HS-27A (cell line): ENCODE measurements around the gene DNAH3.

Experiments used
- DNase-seq: peaks from one replicate; pipeline ENCODE4 v3.0.0-alpha.2; 2012; ENCODE audit warnings: low read depth, missing footprints

The DNAH3 gene

DNA sequence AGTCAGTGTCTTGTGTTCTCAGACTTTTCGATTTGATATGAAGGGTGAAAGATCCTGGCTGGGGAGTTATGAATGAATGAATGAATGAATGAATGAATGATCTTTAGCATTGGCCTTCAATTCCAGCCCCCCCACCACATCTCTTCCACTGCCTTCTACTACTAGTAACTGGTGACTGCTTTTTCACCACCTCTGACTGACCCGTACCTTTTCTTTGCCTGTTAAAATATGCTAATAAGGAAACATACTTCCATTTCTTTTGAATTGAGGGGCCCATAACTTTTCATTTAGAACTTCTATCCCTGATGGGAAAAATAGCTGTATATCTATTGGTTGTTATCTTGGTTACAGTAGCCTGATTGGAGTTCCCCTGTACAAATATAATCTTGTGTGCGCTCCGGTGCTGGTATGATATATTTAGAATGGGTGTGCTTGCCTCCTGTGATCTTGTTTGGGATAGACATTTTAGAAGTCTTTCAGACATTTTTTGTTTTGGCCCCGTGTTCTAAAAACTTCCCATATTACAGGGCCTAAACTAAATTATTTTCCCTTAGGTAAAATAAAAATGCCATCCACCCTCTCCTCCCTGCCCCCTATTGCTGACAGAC lies 246.6 kb downstream of the DNAH3 start:
- DNase-seq = no peak

DNA sequence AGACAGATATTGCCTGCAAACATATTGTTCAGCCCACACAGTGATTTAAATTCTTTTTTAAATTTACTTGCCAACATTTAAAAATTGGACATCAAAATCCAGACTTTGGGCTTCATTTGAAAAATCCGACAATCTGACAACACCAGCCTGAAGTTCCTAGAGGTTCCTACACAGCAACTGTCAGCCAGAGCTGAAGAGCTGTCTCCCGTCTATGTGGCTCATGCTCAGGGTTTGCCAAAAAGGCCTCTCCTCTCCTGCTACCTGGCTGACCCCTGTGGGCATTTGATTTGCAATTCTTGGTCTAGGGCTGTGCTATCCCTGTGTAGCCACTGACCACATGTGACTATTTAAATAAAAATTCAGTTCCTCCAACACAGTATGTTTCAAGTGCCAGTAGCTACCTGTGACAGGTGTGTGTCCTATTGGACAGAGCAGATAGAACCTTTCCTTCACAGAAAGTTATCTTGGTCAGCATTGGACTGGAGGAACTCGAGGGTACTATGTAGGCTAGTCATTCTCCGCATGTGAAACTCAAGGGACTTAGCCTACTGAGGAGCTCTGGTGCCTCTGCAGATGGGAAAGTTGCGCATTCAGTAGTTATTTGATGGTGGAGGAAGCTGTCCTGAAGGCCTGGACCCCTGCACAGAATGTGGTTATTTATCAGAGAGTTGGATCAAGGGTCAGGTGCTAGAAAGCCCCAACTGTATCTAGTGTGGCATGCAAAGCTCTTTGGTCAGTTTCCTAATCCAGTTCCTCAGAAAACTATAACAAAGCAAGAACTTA lies 247.3 kb downstream of the DNAH3 start:
- DNase-seq = no peak

DNA sequence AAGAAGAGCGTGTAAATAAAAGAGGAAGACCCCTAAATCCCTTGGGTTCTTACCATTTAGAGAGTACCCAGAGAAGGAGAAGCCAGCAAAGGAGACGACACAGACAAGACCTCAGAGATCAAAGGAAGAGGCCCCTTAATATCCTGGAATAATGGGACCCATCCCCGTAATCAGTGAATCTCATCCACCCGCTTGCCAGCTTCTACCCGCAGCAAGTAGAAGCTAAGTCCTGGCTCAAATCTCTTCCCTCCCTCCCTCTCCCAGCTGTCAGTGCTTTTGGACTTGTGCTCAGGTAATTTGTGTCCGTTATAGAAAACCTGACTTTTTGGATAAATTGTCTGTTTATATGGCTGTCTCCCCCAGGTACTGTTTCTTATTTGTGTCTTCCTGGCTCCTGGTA lies 248.2 kb downstream of the DNAH3 start:
- no peak for DNase-seq

DNA sequence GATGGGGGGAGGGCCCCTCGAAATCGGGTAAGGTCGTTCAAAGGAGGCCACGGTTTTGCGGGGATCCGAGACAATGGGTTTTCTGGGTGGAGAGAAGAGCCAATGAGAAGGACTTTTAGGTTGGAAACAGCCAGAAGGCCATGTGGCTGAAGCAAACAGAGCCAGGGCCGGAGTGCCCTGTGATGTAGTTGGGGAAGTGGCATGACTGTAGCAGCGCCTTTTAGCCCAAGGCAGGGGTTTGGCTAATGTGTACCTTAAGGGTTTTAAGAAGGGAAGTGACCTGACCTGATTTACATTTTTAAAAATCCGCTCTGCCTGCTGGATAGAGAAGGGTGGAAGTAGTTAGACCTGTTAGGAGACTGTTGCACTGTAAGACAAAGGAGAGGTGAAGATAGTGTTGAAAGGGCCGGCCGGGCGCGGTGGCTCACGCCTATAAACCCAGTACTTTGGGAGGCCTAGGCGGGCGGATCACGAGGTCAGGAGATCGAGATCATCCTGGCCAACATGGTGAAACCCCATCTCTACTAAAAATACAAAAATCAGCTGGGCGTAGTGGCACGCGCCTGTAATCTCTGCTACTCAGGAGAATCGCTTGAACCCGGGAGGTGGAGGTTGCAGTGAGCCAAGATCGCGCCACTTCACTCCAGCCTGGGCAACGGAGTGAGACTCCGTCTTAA lies 249.1 kb downstream of the DNAH3 start:
- DNase-seq = no peak

DNA sequence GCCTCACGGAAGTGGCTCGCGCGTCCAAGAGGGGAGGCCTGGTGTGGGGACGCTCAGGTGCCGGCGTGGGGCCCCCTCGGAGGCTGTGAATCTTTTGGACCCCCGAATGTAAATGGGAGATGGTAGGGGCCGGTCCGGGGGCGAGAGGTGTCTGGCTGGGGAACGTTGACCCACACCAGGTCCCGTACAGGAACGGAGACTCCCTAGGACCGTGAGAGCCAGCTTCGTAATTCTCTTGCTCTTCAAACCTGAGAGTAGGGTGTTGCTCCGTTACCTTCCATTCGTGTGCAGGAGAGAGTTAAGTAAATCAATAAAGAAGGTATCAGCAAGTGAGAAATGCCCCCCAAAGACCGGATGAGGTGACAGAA lies 249.6 kb downstream of the DNAH3 start:
- DNase-seq = no peak

DNA sequence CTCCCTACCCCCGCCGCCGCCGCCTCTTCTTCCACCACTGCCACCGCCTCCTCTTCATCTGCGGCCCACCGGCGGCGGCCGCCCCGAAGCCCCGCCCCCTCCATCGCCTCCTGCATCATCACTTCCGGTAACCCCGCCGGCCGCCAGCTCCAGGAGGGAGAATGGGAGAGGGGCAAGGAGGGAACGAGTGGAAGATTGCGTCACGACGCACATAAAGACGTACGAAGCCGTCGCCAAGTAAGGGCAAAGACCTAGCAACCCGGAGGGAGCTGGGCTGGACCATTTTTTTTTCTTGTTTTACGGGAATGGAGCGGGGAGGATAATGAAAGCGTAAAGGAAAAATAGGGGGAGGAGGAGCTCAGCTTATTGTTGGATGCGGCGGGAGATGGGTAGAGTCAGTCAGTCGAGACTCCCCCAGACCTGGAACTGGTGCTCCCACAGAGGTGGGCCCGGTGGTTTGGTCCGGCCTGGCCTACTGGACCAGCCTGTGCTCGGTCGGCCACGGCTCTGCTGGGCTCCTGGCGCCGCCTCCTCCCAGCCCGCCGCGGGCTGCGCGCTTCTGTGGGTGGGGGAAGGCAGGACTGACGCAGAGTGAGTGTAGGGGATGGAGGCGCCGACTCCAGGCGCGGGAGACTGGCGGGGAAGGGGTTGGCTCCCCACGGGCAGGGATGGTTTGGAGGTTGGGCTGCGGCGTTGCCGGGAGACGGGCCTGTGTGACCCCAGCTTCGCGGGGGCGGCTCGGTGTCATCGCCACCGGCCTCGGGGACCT lies 250.2 kb downstream of the DNAH3 start, which contains the start of the genes DCUN1D3 and LYRM1:
Gene DCUN1D3 (minus strand): TSS at position 60 of the 769 bp plus-strand sequence. CDS start 37,820 bp downstream, outside the sequence.
Gene LYRM1 (plus strand): TSS at position 473 of the 769 bp plus-strand sequence. CDS start 14,785 bp downstream, outside the sequence.
- peak; percentile 95 for DNase-seq

DNA sequence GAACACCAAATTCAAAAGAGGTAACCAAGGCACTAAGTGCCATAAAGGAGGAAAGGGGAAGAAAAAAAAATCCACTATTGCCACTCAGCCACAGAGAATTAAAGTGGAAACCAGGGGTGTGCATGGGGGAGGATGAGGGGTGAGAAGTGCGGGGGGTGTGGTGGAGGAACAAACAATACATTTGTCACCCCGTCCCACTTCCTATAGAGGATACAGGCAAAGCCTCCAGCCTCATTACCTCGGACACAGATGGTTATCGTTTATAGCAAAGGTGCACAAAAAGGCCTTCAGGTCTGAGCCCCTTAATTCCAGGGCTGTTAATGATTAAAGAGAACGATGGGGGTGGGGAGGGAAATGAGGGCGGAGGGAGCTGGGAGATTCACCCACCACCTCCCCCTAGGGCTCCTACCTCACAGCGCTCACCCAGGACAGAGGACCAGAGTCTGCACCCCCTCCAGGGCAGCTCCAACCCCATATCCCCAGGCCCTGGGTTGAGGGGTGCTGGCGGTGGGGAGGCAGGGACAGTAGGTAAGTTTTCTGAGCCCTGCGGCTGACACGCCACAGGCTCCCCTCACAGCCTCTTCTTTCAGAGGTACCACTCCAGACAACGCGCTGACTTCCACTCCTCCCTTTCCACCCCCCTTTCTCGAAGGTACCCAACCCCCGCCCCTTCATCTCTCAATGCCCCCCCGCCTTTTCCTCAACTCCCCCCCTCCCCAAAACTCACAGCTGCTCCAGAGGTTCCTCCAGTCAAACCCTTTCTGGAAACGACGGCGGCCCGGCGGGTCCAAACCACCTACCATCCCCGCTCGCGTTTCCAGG lies 251.0 kb downstream of the DNAH3 start:
- DNase-seq = no peak

DNA sequence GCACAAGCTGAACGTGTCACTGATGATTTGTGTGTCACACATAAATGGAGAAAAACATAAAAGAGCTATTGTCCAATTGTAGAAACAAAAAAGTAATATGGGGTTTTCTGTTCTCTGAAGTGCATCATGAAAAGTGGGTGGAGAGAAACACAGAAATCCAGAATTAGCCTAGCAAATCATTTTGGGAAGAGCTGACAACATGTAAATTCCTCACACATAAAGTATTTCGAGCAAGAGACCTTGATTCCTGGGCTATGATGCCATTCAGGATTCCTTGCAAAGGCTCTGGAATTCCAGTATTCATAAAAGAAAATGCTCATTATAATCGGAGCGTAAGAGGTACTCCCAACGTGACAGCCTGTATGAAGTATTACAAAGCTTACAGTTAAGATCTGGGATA lies 251.6 kb downstream of the DNAH3 start:
- no peak for DNase-seq

DNA sequence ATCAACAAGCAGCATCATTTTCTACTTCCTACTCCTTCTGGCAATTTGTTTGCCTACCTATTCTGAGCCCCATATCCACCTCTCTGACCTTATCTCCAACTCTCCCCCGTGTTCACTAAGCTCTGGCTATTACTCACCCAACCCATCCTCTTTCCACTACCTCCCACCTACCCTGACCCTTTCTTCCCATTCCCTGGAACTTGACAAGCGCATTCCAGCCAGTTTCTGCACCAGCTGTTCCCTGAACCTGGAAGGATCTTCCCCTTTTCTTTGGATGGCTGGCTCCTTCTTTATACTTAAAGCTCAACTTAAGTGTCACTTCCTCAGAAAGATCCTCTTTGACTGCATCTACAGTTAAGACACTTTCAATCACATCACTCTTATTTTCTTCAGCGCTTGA lies 252.7 kb downstream of the DNAH3 start:
- no peak for DNase-seq

DNA sequence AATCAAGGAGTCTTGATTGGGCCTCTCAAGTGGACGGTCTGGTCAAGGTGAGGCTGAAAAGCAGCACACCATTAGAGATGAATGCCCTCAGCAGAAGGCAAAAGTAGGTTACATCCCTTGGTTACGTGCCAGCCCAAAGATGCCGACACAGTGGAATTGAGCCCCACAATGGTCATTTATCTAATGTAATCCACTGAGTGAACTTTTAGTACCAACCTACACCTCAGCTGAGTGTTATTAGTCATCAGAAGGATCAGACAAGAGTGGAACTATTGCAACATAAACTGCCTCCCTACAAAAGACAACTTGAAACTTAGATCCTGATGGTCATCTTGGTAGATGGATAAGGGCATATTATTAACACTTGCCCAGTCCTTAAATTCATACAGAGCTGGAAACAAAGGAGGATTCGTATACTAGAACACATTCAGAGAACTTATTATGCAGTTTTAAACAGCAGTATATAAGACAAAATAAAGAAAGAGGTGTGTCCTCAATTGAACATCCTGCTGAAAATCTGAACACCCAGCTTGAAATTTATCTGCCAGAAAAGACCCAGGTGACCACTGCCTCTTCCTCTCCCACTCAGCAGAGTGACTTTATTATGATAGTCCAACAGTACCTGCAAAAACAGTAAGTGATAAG lies 253.3 kb downstream of the DNAH3 start:
- DNase-seq = no peak

DNA sequence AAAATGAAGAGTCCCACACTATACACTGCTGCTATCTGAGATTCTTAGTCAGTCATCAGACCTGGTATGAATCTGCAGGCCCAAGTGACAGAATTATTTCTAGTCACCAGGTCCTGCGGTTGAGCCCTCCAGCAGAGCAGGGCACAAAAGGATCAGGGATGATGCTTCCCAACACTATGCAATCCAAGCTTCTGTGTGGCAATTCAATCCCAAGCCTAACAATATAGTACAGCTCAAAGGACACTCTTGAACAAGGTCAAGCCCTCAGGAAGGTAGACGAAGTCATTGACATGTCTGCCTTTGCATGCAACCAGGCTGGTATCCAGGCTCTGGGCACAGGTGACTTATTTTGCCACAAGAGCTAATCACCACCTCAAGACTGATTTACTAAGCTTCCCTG lies 256.3 kb downstream of the DNAH3 start:
- DNase-seq = no peak

DNA sequence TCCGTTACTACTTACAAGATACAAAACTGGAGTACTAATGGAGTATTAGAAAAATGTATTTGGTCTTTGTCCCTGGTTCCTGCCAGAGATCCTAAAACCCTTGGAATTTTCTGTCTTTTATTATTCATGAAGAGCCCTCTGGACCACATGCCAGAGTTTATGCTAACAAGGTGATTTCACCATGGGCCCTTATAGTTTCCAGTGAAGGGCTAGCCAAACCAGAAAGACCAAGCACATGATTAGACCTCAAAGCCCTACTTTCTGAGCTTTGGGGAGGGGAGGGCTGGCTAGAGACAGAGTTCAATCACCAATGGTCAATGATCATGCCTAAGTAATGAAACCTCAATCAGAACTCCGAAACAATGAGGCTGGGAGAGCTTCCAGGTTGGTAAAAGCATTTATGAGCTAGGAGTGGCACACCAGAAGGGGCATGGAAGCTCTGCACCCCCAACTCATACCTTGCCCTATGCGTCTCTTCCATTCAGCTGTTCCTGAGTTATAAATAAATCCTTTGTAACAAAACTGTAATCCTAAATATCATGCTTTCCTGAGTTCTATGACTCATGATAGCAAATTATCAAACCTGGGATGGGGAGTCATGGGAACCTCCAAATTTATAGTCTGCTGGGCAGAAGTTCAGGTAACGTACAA lies 260.9 kb downstream of the DNAH3 start:
- DNase-seq = no peak

DNA sequence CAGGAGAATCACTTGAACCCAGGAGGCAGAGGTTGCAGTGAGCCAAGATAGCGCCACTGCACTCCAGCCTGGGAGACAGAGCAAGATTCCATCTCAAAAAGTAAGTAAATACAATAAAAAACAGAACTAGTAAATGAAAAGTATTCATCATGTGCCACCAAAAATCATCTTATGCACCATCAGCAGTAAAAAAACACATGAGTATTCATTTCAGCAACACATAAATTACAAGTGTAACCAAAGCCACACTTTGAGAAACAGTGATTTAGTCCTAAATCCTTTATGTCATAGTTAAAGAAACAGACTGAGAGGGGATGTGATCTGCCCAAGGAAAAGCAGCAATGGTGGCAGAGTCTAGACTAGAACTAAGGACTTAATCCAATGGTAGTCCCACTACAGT lies 263.4 kb downstream of the DNAH3 start:
- no peak for DNase-seq

DNA sequence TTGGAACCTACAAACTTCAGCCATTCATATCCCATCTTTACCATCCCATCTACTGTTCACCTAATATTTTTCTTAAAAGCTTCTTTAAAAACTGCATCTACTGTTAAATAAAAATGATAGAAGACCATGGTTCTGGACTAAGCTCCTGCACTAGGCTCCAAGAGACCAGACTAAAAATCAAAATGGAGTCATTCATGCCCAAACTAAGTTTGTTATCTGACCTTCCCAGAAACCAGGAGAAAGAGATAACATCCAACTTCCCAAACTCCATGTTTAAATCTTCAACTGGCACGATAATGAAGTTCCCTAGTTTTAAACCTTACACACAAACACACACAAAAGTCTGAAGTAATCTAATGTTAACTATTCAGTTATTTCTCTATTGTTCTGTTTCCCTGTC lies 264.3 kb downstream of the DNAH3 start:
- DNase-seq = no peak

DNA sequence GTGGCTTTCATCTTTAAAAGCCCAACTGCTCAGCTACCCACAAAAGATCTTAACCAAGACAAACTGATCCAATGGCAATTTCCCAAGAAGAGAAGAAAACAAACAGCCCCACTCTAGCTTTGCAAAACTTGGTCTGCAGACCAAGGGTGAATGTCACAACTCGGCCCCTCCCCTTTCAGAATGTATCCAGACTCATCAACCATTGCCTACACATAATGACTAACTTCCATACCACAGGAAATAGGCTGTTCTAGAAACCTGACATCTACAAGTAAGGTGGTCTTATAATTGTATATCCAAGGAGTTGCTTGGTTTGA lies 266.4 kb downstream of the DNAH3 start:
- no peak for DNase-seq

DNA sequence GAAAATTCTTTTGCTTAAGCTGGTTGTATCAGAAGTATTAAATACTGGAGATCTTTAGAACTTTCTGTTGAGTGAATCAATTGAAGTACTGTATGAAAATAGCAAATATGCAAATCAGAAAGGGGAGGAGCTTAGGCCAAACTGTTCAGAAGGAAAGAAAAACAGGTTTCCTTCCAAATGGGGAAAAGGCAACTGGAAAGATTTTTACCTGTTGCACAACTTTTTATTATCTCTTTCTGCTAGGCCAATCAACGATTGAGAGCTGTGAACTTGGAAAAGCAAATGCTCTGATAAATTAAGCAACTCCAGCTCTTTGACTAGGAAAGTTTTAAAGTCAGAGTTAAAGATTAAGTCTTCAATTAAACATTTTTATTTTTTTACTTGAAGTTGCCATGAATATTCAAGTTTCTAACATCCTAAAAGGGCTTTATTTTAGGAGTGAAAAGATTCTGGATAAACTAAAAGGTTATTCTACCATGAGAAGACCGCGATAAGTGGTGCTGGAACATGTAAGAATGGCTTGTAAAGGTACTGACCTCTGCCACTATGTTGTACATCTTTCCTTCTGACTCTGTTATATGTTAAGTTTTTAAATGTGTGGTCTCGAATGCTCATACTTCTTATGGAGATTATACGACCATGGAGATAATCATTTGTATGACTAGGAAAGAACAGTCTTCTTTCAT lies 266.9 kb downstream of the DNAH3 start:
- DNase-seq = no peak
